Esophagus squamous epithelium (tissue), 4 donors: Measurements from ENCODE around the gene GJA8.

Source experiments
- POLR2A ChIP-seq, 4 donors: fragments of 450-650 bp; IDR thresholded peaks; one replicate each; pipeline ENCODE4 v1.6.1; 2017; ENCODE audit warnings: antibody characterized with exemption in 4 of 4, mild to moderate bottlenecking in 4 of 4, moderate library complexity in 3 of 4
- TF ChIP-seq, protein P1 (sequence below), 6 experiments: fragments of 450-650 bp in 4 of 6; fragments of 200-600 bp in 2 of 6; sonication (generic) in 2 of 6; IDR thresholded peaks; one replicate each; pipeline ENCODE4 v1.5.1; 2016 to 2019; ENCODE audit warnings: antibody characterized with exemption in 6 of 6, mild to moderate bottlenecking in 4 of 6, moderate library complexity in 4 of 6

DNA sequence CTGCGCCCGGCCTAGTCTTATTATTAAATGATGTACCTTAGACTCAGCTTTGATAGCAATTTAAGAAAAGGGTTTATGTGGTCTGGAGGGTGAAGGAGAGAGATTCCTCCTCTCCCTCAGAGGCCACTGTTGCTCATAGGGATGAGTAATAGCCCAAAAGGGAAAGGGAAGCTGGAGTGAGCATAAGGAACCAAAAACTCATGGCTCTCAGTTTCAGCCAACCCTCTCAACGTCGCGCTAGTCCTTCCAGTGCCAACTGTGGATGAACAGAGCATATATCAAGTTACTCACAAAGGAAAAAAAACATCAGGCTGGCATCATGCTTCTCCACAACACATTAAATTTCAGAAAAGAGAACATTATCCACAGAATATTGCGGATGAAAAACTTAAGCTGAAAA lies 17.3 kb downstream of the GJA8 start:
- no peak for TF ChIP-seq POLR2A (IDR thresholded peaks at IDR 0.05)
- TF ChIP-seq, protein P1, sequence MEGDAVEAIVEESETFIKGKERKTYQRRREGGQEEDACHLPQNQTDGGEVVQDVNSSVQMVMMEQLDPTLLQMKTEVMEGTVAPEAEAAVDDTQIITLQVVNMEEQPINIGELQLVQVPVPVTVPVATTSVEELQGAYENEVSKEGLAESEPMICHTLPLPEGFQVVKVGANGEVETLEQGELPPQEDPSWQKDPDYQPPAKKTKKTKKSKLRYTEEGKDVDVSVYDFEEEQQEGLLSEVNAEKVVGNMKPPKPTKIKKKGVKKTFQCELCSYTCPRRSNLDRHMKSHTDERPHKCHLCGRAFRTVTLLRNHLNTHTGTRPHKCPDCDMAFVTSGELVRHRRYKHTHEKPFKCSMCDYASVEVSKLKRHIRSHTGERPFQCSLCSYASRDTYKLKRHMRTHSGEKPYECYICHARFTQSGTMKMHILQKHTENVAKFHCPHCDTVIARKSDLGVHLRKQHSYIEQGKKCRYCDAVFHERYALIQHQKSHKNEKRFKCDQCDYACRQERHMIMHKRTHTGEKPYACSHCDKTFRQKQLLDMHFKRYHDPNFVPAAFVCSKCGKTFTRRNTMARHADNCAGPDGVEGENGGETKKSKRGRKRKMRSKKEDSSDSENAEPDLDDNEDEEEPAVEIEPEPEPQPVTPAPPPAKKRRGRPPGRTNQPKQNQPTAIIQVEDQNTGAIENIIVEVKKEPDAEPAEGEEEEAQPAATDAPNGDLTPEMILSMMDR (IDR thresholded peaks at IDR 0.05) = no peak
